GM19328 (cell line): Measurements from ENCODE around the gene SERF2.
"Not testable (repeated sequence)": the region's sequence is repeated elsewhere in the genome, so short reads cannot be mapped to it uniquely, and the experiment has no call there.

ENCODE experiments used
- ATAC-seq: cut with Tn5 transposase; IDR thresholded peaks from one replicate; pipeline ENCODE4 v1.9.1; 2021; ENCODE audit warnings: mild to moderate bottlenecking, moderate library complexity; ENCODE audit not compliant: unreplicated experiment

Gene SERF2

GRCh38 chr15:43791993-43792760 lies at the start of gene SERF2:
SERF2 (plus strand) TSS chr15:43792320; CDS start chr15:43792377, 57 bp downstream.
- ATAC-seq: peak; percentile 83

GRCh38 chr15:43746245-43746902 lies 45.7 kb upstream of the SERF2 start, which contains the start of gene PDIA3:
PDIA3 (plus strand) TSS chr15:43746438; CDS start chr15:43746540, 102 bp downstream.
- peak; percentile 68 for ATAC-seq

DNA sequence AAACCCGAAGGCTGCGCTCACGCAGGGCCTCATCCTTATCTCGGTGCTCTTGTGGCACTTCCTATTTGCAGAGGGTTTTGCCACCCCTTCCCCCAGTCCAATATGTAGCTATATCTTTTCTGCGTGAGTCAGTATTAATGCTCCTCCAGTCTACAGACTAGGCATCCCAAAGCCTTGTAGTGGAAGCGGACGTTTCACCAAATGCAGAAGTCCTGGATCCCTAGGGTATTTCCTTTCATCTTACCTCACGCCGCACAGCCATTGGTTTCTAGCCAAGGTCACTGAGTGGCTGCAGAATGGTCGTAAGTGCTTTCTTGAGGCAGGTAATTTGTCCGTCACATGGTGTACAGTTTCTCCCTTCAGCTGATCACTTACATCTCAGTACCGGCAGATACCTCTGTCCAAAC lies 45.2 kb upstream of the SERF2 start:
- not testable (repeated sequence) for ATAC-seq

GRCh38 chr15:43748376-43748775 lies 43.7 kb upstream of the SERF2 start:
- no peak for ATAC-seq

DNA sequence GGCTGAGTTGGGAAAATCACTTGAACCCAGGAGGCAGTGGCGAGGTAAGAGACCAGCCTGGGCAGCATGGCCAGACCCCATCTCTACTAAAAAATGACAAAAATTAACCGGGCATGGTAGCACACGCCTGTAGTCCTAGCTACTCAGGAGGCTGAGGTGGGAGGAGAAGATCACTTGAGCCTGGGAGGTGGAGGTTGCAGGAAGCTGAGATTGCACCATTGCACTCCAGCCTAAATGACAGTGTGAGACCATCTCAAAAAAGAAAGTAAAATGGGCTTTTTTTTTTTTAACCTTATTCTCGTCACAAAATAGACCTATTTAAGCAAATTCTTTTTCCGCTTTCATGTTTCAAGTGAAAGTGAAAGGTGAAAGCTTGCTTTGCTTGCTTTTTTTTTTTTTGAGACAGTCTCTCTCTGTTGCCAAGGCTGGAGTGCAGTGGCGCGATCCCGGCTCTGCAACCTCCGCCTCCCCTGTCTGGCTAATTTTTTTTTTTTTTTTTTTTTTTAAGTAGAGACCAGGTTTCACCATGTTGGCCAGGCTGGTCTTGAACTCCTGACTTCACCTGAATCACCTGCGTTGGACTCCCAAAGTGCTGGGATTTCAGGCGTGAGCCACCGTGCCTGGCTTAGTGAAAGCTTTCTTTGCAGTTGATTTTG lies 42.3 kb upstream of the SERF2 start:
- ATAC-seq: peak; percentile 42

DNA sequence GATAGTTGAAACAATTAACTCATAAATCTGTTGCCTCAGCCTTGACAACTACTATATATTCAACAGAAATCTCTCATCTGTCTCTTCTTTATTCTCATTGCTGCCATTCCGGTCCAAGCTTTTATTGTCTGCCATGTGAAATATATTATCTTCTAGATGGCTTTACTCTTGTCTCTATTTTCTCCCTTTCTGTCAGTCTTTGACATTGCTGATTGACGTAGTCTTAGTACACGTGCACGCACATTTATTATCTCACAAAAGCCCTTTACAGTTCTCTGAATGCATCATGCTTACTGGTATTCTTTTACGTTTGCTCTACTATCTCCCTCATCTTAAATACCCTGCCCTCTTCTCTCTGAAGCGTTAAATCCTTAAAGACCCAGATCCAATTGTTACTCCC lies 40.2 kb upstream of the SERF2 start:
- ATAC-seq: no peak

GRCh38 chr15:43762824-43763223 lies 29.3 kb upstream of the SERF2 start:
- no peak for ATAC-seq

DNA sequence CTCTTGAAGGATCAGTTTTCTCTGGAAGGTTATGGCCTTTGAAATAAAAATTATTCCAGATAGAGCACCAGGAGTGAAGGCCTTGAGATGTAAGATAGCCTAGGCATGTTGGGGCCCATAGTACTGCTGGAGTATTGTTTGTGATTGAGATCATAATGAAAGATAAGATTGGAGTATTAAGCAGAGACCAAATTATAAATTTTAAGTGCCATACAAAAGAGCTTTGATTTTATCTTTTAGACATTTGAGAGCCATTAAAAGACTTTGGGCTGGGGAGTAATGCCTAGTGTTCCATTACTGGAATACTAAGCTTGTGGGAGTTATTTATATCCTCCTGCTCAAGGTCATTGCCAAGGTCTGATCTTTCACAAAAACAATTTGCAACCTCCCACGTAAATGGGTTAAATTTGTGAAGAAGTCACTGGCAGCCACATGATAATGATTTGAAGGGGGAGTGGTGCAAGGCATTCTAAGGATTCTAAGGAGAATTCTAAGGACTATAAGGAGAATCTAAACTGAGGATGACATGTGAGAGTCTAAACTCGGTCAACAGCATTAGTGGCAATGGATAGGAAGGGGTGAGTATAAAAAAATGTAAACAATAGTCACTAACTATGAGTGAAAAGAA lies 28.2 kb upstream of the SERF2 start:
- ATAC-seq: no peak

DNA sequence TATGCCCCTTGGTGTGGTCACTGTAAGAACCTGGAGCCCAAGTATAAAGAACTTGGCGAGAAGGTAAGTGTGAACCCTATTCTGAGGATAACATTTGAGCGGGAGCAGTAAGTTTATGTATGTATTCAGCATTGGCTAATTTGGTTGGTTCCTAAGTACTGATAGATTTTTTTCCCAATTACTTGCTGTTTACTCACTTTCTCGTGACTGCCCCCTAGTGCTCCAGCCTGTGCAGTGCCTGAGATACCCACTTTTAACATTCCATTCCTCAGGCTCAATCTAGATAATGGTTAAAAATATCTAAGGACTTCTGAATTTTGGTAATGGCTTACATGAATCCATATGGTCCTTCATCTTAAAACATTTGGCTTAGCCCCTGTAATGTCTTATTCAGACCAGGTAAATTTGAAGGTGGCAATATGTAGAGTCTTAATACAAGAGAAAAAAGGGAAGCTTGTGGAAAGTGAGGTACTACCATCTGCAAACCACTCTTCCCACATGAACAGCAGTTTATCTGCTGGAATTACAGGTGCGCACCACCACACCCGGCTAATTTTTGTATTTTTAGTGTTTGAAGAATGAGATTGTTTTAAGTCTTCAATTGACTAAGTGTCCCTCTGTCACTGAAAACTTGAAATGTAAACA lies 22.4 kb upstream of the SERF2 start:
- no peak for ATAC-seq

DNA sequence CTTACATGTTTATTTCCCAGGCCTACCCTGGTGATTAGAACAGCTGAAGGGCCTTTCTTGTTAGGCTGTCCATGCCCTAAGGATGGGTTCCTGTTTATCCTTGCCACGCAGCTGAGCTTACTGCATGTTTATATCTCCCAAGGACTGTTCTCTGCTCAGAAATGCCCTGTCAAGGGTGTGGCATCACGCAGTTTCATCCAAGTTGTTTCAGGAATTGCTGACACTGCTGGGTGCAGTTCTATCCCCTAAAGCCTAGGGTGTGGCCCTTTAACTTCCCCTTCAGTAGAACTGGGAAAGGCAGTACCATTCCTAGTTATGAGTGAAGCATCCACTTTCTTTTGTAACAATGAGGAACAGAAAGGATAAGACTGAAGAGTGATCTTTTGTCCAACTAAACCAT lies 20.3 kb upstream of the SERF2 start:
- no peak for ATAC-seq

GRCh38 chr15:43772624-43773023 lies 19.5 kb upstream of the SERF2 start:
- ATAC-seq: no peak

DNA sequence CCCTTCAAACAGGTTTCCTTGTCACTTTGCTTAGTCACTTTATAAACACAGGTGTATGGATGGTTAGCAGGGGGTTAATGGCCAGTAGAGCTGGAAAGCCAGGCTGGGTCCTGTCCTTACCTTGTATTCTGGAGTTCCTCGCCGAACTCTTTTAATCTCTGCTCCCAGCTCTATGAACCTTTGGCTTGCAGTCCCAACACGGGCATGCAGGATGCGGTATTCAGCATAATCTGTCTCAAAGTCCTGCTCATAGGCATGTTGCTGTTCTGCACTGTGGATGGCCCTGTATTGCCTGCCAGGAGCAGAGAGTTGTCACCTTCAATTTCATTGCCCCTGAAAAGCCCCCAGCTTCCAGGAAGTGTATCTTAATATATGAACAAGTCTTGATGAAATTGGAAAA lies 18.1 kb upstream of the SERF2 start:
- no peak for ATAC-seq

- ATAC-seq: no peak
Measured at GRCh38 chr15:43775411-43775965, 16.6 kb upstream of the SERF2 start.

DNA sequence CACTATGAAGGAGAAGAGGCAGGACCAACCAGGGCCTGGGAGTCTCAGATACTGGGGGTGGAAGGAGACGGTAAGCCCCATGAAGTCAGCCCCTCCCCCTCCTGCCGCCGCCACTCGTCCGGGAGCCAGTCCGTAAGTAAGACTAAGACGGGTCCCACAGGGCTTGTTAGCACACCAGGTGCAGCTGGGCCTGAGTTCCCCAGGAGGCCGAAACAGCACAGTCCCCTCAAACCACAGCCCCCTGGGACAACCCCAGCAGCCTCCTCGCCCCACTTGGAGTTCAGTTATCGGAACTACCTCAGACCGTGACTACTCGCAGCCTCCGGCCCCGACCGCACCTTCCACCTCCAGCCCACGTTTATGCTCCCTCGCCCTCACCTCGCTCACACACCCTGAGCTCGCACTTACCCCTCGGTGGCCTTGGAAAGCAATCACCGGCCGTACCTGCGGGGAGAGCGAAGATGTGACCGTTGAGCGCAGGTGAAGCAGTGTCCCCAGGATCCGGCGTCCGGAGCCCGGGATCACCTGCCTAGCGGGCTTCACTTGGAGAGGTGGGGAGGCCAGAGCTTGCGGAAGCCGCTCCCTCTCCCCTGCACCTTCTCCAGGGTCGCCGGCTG lies 15.9 kb upstream of the SERF2 start:
- peak; percentile 41 for ATAC-seq

- ATAC-seq: peak; percentile 40
Measured at GRCh38 chr15:43776718-43777266, 15.3 kb upstream of the SERF2 start, which contains the start of gene ELL3. ELL3 (minus strand) TSS chr15:43776966; CDS start chr15:43776901, 65 bp downstream.

DNA sequence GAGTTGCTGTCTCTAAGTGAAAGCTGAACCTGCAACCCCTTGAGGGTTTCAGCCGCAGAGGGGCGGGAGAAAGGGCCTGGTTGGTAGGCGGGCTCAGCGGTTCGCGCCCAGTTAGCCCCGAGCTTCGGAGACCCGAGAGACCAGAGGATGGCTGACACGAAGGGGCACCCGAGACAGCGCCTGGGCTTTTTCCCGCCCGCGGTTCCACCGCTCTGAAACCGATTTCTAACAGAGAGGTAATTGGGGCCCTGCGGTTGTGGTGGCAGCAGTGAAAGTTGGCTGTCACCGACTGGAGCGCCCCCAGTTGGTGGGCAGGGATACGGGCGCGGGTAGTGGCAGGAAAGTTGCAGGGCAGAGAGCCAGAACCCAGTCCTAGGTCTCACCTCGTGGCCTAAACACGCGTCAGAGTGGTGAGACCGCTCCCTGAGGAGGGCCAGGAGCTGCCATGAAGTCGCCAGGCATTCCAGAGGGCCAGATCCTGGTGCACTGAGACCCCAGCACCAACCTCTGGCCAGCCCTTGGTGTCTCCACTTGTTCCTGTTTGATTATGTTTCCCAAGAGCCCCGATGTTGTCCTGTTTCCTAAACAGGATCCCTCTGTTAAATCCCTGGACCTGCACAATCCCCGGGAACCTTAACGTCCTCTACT lies 14.7 kb upstream of the SERF2 start:
- peak; percentile 45 for ATAC-seq

GRCh38 chr15:43779016-43779415 lies 13.1 kb upstream of the SERF2 start:
- ATAC-seq: no peak

GRCh38 chr15:43789409-43789808 lies 2.7 kb upstream of the SERF2 start:
- ATAC-seq: no peak
